Fibroblast of skin of right biceps (primary cell): ENCODE data around the gene PRR20G.
"Not testable (repeated sequence)": the region's sequence is repeated elsewhere in the genome, so short reads cannot be mapped to it uniquely, and the experiment has no call there.

ENCODE experiments used
- DNase-seq: peaks from one replicate; pipeline ENCODE4 v3.0.0-alpha.2; 2013

PRR20G gene

GRCh38 chr3:127287840-127288239 is at the start of gene PRR20G:
Gene PRR20G, minus strand, starts transcription at chr3:127288046. Its CDS starts 681 bp downstream, at chr3:127287365.
- no peak for DNase-seq

- no peak for DNase-seq
These were observed 49.2 kb upstream of the PRR20G start for GRCh38 chr3:127337001-127337400.

GRCh38 chr3:127336101-127336500 is 48.3 kb upstream of the PRR20G start:
- DNase-seq: no peak

GRCh38 chr3:127330385-127330784 is 42.5 kb upstream of the PRR20G start:
- DNase-seq: no peak

GRCh38 chr3:127329631-127330285 is 41.9 kb upstream of the PRR20G start:
- DNase-seq: no peak

- DNase-seq: no peak
These were observed 40.6 kb upstream of the PRR20G start for GRCh38 chr3:127328421-127328820.

GRCh38 chr3:127326341-127326740 is 38.5 kb upstream of the PRR20G start:
- DNase-seq: no peak

- no peak for DNase-seq
These were observed 37.7 kb upstream of the PRR20G start for GRCh38 chr3:127325629-127325961.

GRCh38 chr3:127324913-127325628 is 37.2 kb upstream of the PRR20G start:
- DNase-seq: no peak

- DNase-seq: no peak
These were observed 36.2 kb upstream of the PRR20G start for GRCh38 chr3:127324076-127324475.

- DNase-seq: no peak
These were observed 35.7 kb upstream of the PRR20G start for GRCh38 chr3:127323581-127323980.

- no peak for DNase-seq
These were observed 33.5 kb upstream of the PRR20G start for GRCh38 chr3:127321371-127321770.

GRCh38 chr3:127320529-127321121 is 32.8 kb upstream of the PRR20G start:
- no peak for DNase-seq

GRCh38 chr3:127316685-127317084 is 28.8 kb upstream of the PRR20G start:
- no peak for DNase-seq

- no peak for DNase-seq
These were observed 25.0 kb upstream of the PRR20G start for GRCh38 chr3:127312818-127313217.

GRCh38 chr3:127308821-127309220 is 21.0 kb upstream of the PRR20G start:
- not testable (repeated sequence) for DNase-seq

- no peak for DNase-seq
These were observed 20.1 kb upstream of the PRR20G start for GRCh38 chr3:127307916-127308315.

- DNase-seq: no peak
These were observed 19.4 kb upstream of the PRR20G start for GRCh38 chr3:127307112-127307835.

GRCh38 chr3:127306361-127307111 is 18.7 kb upstream of the PRR20G start:
- no peak for DNase-seq

GRCh38 chr3:127305499-127306060 is 17.7 kb upstream of the PRR20G start:
- DNase-seq: no peak

GRCh38 chr3:127304121-127304744 is 16.4 kb upstream of the PRR20G start:
- DNase-seq: no peak

- no peak for DNase-seq
These were observed 11.4 kb upstream of the PRR20G start for GRCh38 chr3:127299276-127299675.
